Left lung (tissue), 10 donors: ENCODE measurements around the gene FAM83D. TPM values are rescaled to one million over a fixed set of nuclear protein-coding genes. Genes with fewer than 3 reads are reported as not detected.
"Not testable (repeated sequence)": the region's sequence is repeated elsewhere in the genome, so short reads cannot be mapped to it uniquely, and the experiment has no call there.

Source experiments
- ATAC-seq: fragments of 200-7000 bp; cut with Tn5 transposase; one replicate; pipeline ENCODE4 v1.9.1; 2020; ENCODE audit warnings: moderate library complexity
- DNase-seq, 4 donors: peaks; one replicate each; pipeline ENCODE4 v3.0.0-alpha.2; 2013 to 2020
- H3K27ac ChIP-seq, 2 donors: fragments of 200-600 bp; sonication (generic) in 1 of 2; one replicate each; pipeline versions ENCODE4 v1.5.0 to v1.8.0; 2020 to 2021
- H3K27me3 ChIP-seq, 2 donors: fragments of 200-600 bp; sonication (generic) in 1 of 2; one replicate each; pipeline versions ENCODE4 v1.5.0 to v1.8.0; 2020 to 2021
- H3K36me3 ChIP-seq, 2 donors: fragments of 200-600 bp; sonication (generic) in 1 of 2; one replicate each; pipeline versions ENCODE4 v1.5.0 to v1.8.0; 2020 to 2021
- H3K4me1 ChIP-seq, 2 donors: fragments of 200-600 bp; one replicate each; pipeline ENCODE4 v1.8.0; 2021
- H3K4me3 ChIP-seq, 2 donors: fragments of 200-600 bp; sonication (generic) in 1 of 2; one replicate each; pipeline versions ENCODE4 v1.5.0 to v1.8.0; 2020 to 2021; ENCODE audit warnings: mild to moderate bottlenecking in 1 of 2
- H3K9me3 ChIP-seq, 2 donors: fragments of 200-600 bp; sonication (generic) in 1 of 2; one replicate each; pipeline versions ENCODE4 v1.5.0 to v1.8.0; 2020 to 2021
- CTCF ChIP-seq, 2 donors: fragments of 200-600 bp; sonication (generic) in 1 of 2; IDR thresholded peaks; one replicate each; pipeline versions ENCODE4 v1.5.0 to v1.8.0; 2021; ENCODE audit warnings: antibody characterized with exemption in 2 of 2
- intact Hi-C, 2 donors: fragments of 100-400 bp; cut with DNase I; formaldehyde crosslinking; loops; one replicate each; pipeline versions ENCODE4 v1.11.2 to v1.14.2; 2022
- polyA plus RNA-seq, 6 donors: library from polyadenylated mRNA; unstranded; fragments of 120-200 nt; gene quantifications; one replicate each; pipeline ENCODE4 v1.2.1, GENCODE V29; 2013; ENCODE audit not compliant: insufficient read length in 6 of 6
- total RNA-seq, 2 donors: library from RNA; stranded (reverse); fragmentation: NEBNext Ultra II Directional; extraction: Animal tissue kit (Norgen Biotek cat#: 25700); gene quantifications; one replicate each; pipeline ENCODE4 v1.2.1, GENCODE V29; 2021
- donor health status: DM: no; HTN: yes; CAD: no.
- donor health status: DM: no; HTN: no; CAD: no.

FAM83D gene
- total and polyA plus RNA-seq, 8 donors = 1.5 to 28.1 (median 11.7) TPM

- intact Hi-C loops = no loop called here
- DNase-seq = no peak
- Histone ChIP-seq H3K9me3 (no peaks in the 10 kb centered on the region), H3K36me3 (peaks cover 0 to 44% of the 10 kb centered on the region in 2 donors), H3K4me1 (peaks cover 5 to 8% of the 10 kb centered on the region in 2 donors), H3K27me3 (no peaks in the 10 kb centered on the region), H3K4me3 (no peak overlapping the region), H3K27ac (no peak overlapping the region)
- no peak for ATAC-seq
- no peak for TF ChIP-seq CTCF (IDR thresholded peaks at IDR 0.05)
Measured at GRCh38 chr20:38986663-38987062, 60.4 kb downstream of the FAM83D start.

- Histone ChIP-seq H3K4me1 (peaks cover 5 to 8% of the 10 kb centered on the region in 2 donors), H3K4me3 (no peak overlapping the region), H3K9me3 (no peaks in the 10 kb centered on the region), H3K36me3 (peaks cover 0 to 46% of the 10 kb centered on the region in 2 donors), H3K27me3 (no peaks in the 10 kb centered on the region), H3K27ac (no peak overlapping the region)
- ATAC-seq = no peak
- no peak for TF ChIP-seq CTCF (IDR thresholded peaks at IDR 0.05)
- DNase-seq = no peak
- intact Hi-C loops = no loop called here
Measured at GRCh38 chr20:38987777-38988176, 61.6 kb downstream of the FAM83D start.

- H3K27ac ChIP-seq = no peak overlapping the region
- H3K4me1 ChIP-seq = peaks cover 5 to 6% of the 10 kb centered on the region in 2 donors
- no peaks in the 10 kb centered on the region for H3K27me3 ChIP-seq
- no peak for DNase-seq
- intact Hi-C loops = no loop called here
- no peaks in the 10 kb centered on the region for H3K9me3 ChIP-seq
- peaks cover 0 to 56% of the 10 kb centered on the region in 2 donors for H3K36me3 ChIP-seq
- no peak for ATAC-seq
- no peak overlapping the region for H3K4me3 ChIP-seq
- TF ChIP-seq CTCF (IDR thresholded peaks at IDR 0.05) = no peak
Measured at GRCh38 chr20:38990728-38991127, 64.5 kb downstream of the FAM83D start.

- H3K27me3 ChIP-seq = no peaks in the 10 kb centered on the region
- TF ChIP-seq CTCF (IDR thresholded peaks at IDR 0.05) = no peak
- no peaks in the 10 kb centered on the region for H3K9me3 ChIP-seq
- DNase-seq (no peak), ATAC-seq (no peak)
- H3K4me3 ChIP-seq = no peak overlapping the region
- intact Hi-C loops = no loop called here
- H3K27ac ChIP-seq = no peak overlapping the region
- peaks cover 0 to 62% of the 10 kb centered on the region in 2 donors for H3K36me3 ChIP-seq
- no peaks in the 10 kb centered on the region for H3K4me1 ChIP-seq
Measured at GRCh38 chr20:38991814-38992704, 65.8 kb downstream of the FAM83D start.

- H3K4me3 ChIP-seq = no peak overlapping the region
- H3K36me3 ChIP-seq = peaks cover 0 to 64% of the 10 kb centered on the region in 2 donors
Measured at GRCh38 chr20:38995536-38996044, 69.4 kb downstream of the FAM83D start.

GRCh38 chr20:38996866-38997265 lies 70.6 kb downstream of the FAM83D start:
- H3K4me3 ChIP-seq, H3K9me3 ChIP-seq, H3K4me1 ChIP-seq, H3K27ac ChIP-seq, intact Hi-C loops, H3K27me3 ChIP-seq, ATAC-seq, DNase-seq: not testable (repeated sequence)
- H3K36me3 ChIP-seq = peaks cover 0 to 63% of the 10 kb centered on the region in 2 donors

More at GRCh38 chr20:38995536-38996044, 69.4 kb downstream of the FAM83D start:
- TF ChIP-seq CTCF (IDR thresholded peaks at IDR 0.05) = no peak
- H3K27ac ChIP-seq = no peak overlapping the region
- no peak for DNase-seq
- H3K4me1 ChIP-seq = no peaks in the 10 kb centered on the region
- no peaks in the 10 kb centered on the region for H3K27me3 ChIP-seq
- no peaks in the 10 kb centered on the region for H3K9me3 ChIP-seq
- intact Hi-C loops = no loop called here
- no peak for ATAC-seq
